GM04503 (cell line): ENCODE results near the gene CHIT1.

Experiments used
- DNase-seq: peaks from one replicate; pipeline ENCODE4 v3.0.0-alpha.2; 2012; ENCODE audit warnings: low read depth

CHIT1 gene

DNA sequence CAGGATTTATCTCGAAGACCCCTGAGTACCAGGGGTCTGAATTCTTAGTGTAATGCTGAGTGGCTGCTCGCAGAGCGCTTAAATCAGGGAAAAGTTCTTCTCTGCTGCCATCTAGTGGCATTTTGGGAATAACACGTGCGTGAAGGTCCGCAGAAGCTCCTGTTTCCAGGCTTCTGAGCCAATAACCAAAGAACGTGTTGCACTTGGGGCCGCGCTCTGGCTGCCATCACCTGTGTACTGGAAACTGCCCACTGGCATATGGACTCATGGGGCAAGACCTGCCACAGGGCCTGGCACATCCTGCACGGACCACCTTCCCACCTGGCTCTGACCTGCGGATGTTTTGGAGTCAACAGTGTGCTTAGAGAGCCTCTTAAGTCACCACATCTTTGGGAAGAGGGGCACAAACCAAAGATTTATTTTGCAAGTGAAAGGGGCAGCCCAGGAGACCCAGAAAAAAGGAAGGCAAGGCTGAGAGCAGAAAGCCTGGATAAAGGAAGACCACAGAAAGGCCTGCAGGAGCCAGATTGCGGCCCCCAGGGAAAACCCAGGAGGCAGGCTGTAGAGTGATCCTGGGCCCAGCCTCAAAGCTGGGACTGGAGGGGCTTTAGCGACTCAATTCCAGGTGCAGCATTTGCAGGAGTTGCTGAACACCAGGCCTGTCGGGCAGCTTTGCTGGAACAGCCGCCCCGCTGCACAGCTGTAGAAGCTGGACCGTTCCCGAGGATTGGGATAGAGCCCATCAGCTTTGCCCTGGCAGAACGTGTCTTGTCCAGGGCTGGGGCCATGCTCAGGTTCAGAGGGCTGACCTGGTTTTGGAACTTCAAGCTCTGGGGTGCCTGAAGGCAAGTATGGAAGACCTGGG, 13.0 kb downstream of the CHIT1 start:
- DNase-seq: no peak

DNA sequence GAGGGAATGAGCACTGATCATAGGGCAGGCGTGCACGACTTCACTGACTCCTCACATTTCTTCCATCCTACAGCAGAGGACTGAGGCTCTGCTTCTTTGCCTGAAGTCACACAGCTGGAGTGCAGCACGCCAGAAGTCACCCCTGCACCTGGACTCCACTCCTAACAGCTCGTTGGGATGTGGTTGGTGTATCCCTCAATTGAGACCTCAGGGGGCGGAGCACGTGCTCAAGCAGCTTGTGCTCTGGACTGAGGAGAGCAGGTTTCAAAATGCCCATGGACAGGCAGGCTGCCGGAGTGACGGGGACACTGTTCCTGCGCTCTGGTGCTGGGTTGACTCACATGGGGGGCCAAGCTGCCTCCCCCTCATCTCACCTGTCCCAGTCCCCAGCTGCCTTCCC, 13.9 kb downstream of the CHIT1 start:
- no peak for DNase-seq

DNA sequence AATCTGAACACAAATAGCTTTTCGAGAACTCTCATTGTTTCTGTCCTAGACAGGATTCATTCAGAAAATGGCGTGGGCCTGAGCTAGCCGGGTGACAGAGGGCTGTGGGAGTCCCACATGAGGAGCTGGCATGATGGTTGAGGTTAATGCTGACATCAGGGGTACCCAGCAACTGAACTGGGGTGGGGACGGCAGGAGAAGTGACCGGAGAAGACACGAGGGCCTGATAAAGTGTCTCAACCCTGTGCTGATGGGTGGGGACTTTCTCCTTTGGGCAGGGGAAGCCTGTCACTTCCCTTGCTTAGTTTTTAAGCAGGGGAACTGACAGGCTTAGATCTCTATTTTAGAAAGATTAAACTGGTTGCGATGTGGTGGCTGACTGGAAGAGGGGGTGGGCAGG, 14.6 kb downstream of the CHIT1 start:
- DNase-seq: no peak

DNA sequence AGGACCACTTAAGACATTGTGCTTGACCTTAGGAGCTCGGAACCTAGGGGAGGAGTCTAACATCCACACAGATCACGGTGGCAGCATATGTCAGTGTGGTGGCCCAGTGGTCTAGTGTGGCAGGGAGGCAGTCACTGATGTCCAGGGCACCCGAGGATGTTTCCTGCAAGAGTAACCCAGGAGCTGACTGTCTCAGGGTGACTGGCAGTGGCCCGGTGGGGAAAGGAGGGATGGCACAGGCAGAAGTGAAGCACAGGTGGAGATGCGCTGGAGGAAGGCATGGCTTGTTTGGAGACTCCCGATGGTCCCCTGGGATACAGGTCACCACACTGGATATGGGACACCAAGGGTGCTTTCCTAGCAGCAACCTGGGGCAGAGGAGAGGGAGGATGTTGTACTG, 16.3 kb downstream of the CHIT1 start:
- no peak for DNase-seq

DNA sequence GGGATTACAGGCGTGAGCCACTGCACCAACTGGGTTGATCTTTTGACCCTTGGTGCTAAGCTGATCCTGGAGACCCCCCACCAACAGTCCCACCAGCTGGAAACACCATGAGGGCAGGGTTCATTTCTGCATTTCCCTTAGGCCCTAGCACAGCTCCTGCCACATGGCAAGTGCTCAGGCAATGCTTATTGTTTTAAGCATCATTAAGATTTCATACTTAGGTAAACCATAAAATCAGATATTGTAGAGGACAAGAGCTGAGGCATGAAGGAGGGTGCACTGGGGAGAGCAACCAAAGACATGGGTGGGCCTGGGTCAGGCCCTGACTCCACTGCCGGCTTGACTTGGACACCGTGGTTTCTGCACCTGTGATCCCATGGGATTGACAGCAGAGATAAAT, 17.7 kb downstream of the CHIT1 start:
- DNase-seq: no peak

DNA sequence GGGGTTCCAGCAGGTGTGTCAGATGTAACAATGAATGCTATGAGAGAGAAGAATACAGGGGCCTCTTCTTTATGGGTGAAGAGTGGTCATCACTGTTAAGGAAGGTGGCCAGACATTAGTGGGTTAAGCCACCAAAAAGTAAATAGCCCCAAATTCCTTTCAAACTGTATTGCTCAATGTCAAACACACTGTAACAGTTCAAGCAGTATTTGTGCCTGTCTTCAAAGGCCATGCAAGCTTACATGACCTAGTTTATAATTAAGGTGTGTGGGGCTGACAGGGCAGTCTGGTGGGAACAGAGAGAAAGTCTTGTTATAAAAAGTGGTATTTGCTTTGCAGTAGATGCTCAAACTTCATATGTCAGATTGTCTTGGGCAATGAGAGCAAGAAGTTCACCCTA, 18.5 kb downstream of the CHIT1 start:
- no peak for DNase-seq

DNA sequence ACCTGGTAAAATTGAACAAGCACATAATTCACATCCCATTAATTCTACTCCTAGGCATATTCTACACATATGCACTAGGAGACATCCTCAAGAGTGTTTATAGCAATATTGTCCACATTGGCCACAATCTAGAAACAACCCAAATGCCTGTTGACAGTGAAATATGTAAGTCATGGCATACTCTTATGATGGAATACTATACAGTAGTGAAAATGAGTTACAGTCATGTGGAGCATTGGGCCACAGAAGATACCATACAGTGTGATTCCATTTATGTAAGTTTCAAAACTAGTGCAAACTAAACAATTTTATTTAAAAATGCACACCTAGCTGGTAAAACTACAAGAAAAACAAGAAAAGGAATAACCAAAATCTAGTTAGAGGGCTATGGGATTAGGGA, 19.1 kb downstream of the CHIT1 start:
- DNase-seq: no peak

DNA sequence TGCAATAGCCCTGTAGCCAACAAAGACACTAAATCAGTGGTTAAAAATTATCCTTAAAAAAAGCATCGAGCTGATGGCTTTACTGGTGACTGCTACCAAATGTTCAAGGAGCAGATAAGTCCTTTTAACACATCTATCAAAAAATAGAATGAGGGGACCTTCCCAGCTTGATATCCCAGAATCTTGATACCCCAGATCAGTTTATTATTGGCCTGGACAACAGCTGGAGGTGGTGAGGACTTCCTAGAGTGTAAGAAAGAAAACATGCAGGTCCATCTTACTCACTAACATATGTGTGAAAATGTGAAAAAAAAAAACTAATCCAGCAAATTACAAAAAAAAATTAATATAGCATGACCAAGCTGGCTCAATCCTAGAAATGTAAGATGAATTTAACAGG, 21.3 kb downstream of the CHIT1 start:
- no peak for DNase-seq

DNA sequence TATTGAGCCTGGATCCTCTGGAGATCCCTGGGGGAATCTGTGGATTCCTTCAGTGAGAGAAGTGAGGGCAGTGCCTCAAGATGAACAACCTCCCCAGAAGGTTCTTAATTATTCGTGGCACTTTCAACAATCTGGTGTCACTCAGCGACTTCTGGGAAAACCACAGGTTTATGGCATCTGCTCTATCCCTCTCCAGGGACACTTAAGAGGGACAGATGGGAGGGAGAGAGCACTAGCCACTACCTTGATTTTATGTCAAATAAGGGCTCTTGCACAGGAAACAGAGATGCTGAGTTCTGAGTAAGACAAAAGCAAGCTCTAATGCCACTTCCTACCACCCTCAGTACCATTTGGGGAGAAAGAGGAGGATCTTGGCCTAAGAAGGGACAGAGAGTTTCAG, 21.7 kb downstream of the CHIT1 start:
- DNase-seq: no peak

DNA sequence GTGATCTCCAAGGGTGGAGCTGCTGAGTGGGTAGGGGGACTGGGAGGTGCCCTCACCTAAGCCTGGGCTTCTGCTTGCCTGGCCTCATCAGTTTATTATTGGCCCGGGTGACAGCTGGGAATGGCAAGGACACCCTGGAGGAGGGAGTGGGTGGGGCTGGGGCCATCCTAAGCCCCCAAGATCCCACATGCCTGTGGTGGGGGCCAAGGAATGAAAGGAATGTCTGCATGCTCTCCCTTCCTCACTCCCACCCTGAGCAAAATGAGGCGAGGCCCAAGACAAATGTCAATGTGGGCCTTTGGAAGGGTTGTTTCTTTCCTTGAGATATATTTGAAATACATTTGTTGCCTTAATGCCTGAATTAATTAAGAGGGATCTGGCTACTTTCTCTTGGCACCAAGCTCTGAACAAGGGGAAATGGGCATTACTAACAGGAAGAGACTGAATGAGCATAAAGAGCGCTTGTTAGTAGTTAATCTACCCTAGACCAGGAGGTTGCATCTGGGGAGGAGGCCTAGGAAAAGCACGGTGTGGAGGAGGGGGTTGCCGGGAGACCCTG, 23.3 kb downstream of the CHIT1 start:
- DNase-seq: no peak

DNA sequence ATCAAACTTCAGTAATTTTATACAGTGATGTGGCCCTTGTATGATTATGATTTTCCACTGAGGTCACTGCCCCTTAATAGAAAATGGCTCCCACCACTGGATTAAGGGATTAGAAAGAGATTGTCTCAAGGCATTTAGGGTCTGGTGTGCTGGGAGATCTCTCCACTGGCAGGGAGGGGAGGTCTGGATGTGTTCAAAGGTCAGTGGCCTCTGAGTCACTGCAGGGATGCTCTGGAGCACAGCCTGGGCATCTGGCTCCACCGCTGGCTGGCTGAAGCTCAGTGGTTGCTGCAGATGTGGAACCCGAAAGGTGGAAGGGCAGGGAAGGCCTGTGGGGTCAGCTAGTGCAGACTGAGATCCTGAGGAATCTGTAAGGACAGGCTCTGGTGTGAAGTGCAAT, 24.7 kb downstream of the CHIT1 start:
- DNase-seq: no peak

DNA sequence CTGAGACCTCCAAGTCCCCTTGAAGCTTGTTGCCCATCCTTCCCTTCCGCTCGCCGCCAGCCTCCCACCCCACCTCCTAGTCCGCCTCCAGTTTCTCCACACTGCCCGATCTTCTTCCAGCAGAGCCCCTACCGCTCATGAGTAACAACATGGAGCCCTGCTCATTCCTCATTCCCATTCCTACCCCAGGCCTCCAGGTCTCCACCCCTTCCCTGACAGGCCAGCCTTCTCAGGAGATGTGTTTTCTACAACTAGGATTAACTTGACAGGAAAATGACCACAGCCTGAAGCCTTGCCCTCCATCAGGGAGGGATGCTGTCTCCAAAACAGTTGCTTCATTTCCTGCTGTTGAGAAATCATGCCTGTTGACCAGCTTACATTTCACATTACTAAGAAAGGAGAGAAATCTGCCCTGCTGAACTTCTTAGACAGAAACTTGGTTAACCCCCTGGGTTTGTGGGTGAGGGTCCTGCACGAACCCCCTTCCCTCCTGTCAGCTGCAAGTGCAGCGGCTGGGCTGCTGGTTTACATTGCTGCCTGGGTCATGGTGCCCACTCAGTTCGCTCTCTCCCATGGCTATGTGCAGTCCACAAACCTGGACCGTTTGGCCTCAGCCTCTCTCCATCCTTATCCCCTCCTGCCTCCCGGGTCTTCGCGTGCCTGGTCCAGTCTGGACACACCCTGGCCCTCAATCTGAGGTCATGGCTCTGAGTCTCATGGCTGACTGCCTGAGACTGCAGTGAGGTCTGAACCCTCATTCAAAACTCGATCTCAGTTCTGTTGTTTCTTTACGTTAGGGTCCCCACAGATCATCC, 26.8 kb downstream of the CHIT1 start:
- peak; percentile 87 for DNase-seq

DNA sequence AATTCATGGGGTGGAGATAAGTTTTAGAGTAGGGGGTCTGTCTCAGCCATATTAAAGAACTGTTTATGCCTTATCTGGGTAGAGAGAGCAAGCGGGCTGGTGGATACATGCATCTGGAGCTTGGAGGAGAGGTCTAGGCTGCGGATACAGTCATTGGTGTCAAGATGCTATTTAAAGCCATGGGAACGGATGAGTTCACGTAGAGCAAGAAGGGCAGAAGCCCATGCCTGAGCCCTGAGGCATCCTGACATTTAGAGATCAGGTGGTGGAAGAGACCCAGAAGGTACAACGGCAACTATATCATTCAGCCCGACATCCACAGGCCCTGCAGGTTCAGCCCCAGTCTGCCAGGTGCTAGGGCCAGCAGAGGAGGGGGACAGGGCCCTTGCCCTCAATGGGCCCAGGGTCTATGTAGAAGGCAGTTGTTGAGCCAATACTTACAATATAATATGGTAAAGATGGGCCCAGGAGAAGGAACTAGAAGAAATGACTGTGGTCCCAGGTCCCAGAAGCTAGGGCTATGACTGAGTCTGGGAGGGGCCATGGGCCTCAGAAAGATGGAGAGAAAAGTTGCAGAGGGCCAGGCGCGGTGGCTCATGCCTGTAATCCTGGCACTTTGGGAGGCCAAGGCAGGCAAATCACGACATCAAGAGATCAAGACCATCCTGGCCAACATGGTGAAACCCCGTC, 27.8 kb downstream of the CHIT1 start:
- DNase-seq: no peak

DNA sequence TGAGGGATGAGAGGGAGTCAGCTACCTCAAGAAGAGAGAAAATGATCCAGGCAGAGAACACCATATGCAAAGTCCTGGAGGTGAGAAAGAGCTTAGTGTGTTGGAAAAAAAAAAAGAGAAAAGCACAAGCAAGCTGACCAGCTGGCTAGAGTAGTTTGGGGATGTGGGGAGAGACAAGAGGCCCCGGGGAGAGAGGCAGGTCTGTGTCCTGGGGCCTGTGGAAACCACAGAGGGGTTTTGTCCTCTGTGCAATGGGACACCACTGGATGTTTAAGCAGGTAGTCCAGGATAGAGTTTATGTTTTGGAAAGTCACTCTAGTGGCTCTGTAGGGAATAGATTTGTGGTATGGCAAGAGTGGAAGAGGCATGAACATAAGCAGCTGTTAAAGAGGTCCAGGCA, 28.6 kb downstream of the CHIT1 start:
- no peak for DNase-seq

DNA sequence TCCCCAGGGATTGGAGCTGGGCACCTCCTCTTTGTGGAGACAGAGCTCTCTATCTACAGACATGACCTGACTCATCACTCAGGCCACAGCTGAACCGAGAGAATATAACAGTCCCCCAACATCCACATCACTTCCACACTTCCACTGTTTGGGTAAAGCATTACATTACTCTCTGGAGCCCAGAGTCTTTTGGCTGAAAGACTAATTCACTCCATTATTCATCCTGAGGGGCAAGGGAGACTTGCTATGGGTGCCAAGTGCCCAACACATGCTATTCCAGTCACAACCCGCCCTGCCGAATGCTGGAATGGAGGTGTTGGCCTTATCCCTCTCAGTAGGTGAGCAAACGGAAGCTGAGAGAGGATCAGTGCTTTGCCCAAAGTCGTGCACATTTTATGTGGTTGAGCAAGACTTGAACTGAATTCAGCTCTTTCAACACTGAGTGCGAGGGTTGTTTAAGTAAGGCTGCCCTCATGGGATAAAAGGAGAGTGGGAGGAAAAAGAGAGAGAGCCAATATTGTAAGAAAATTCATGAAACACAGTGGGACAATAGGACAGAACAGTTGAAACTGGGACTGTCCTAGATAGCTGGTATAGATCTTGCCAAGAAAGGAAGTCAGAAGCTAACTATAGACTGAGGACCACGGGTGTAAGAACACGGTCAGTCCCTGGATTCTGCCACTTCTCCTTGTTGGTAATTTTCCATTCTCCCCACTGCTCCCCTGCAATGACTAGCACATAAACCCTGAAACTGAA, 29.5 kb downstream of the CHIT1 start:
- DNase-seq: peak; percentile 78

DNA sequence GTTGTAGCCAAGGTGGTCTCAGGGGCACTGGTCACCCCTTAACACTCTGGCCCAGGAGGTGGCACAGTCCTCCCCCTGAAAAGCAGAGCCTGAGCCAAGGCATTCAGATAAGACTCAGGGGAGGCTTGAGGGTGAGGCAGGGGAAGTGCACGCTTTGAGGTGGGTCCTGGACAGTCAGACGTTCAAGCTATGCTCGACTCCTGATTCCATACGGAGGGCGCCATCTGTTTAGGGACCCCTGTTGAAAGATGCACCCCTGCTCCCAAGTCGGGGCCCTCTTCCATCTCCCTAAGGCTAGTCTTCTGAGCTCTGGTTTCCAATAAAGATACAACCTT, 30.0 kb downstream of the CHIT1 start:
- DNase-seq: no peak

DNA sequence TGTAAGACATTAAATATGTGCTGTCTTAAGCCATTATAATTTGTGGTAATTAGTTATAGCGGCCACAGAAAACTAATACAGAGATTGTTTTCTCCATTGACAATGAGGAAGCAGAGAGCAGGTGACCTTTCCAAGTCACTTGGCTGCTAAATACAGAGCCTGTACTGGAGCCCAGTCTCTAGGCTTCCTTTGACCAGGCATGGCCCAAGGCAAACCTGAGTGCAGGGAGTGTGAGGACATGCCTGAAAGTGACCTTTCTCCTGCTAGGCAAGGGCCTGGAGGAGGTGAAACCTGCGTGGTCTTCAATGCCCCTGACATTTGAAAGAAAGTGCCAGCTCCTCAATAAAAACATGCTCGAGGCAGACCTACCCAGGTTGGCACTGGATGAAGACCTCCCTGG, 30.5 kb downstream of the CHIT1 start:
- no peak for DNase-seq

DNA sequence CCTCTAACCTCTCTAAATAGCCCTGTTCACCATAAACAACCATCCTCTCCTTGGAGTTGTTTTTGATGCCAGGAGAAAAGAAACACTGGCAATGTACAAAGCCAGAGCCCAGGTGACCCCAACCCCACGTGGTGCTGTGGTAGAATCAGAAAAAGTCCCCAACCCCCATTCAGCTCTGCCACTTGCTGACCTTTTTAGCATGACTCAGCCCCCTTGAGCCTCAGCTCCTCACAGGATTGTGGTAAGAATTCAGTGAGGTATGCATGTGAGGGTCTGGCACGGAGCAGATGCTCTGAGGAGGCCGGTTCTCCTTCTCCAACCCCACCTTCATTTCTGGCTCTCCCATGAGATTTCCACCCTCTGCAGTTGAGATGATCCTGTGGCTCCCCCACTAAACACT, 31.8 kb downstream of the CHIT1 start:
- DNase-seq: peak; percentile 58

DNA sequence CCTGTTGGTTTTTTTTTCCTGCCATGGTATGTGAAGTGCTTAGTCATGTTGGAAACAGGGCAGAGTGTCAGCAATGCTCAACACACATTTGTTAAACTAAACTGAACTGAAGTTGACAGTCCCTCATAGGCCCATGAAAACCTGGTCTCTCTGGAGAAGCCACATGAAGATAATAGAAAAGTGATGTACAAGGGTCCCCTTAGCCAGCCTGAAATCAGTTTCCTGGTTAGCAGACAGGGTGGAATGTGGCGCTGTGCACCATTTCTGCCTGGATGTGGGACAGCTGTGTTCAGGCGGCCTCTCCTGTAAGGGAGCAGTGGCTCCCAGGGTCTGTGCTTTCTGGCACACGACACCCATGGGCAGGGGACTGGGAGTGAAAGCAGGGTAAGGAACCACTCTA, 33.1 kb downstream of the CHIT1 start:
- no peak for DNase-seq

DNA sequence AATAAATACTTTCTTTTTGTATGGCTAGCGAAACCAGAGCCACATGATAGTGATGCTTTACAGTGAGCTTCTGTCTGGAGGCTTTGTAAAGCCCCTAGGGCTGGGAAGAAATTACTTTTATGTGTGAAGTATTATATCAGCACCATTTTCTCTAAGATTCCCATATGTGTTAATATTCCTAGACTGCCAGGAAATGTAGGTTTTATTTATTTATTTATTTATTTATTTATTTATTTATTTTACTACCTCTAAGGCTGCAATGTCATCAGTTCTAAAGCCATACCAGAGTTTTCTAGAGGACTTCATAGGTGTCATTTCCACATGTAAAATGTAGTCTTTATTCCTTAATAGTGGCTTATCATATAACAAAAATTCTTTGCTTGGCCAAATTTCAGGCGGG, 38.5 kb downstream of the CHIT1 start:
- no peak for DNase-seq

DNA sequence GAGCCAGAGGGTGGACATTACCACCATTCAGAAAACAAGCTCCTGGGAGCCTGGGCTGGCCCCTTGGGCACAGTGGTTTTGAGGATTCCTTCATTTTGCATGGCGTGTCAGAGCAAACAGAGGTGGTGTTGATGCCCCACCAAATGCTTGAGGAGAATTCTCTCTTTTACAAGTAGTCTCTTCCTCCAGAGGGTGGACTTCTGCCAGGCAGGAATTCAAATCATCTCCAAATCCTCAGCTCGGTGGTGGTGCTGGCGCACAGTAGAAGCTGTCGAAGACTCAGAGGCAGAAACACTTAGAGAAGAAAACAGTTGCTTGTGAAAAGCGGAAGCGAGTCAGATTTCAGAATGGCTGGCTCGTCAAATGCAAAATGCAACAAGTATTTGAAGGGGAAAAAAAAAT, 39.5 kb downstream of the CHIT1 start:
- DNase-seq: no peak

DNA sequence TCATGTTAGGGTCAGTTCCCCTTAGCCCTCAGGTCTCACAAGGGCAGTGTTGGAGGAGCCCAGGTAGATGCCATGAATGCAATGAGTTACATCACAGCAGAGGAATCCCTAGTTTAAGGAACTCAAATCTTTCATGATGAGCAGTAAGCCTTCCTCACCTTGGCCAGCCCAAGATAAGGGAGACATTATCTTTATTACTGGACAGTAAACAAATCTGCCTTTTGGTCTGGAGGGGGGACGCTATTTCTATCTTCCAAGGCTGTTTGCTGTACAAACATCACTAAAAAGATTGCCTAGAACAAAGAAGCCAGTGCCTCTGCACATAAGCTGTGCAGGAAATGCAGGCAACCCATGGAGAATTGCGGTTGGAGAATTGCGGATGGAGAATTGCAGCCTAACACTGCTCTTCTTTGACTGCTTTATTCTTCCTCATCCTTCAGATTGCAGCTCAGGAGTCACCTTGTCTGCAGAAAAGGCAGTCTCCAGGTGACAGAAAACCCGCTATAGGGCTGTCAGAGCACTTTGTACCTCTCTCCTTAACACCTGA, 40.7 kb downstream of the CHIT1 start:
- DNase-seq: no peak
